ENCODE data around the gene USP22. TPM values are rescaled to one million over a fixed set of nuclear protein-coding genes. Genes with fewer than 3 reads are reported as not detected.

USP22 gene
- total and polyA plus RNA-seq, 2 of the 8 experiments (the other 6 are each of a cell fraction or from before 2014, with no cell fraction given), result 221 to 316 TPM

GRCh38 chr17:21021208-21021803 lies 21.5 kb downstream of the USP22 start:
- FAIRE-seq, result no peak
- 81% methylated on average over 7 of the region's 7 CpGs; no CpG with 5 or more reads in 1 of the 2 experiments for WGBS, 2 experiments (ENCODE audit: extremely low coverage in 1 of 2, insufficient coverage in 1 of 2, insufficient read length in 1 of 2, insufficient replicate concordance in 2 of 2, low coverage in 1 of 2, low lambda C conversion rate in 2 of 2, missing lambda C conversion rate in 1 of 2)
- TF ChIP-seq RFX5 (IDR thresholded peaks at IDR 0.05; ENCODE audit: borderline replicate concordance, low read depth, low read length), result no peak
- no peak for TF ChIP-seq CTBP2 (IDR thresholded peaks at IDR 0.05; ENCODE audit: borderline replicate concordance, insufficient read depth, insufficient read length, low read length)
- no peak for TF ChIP-seq TCF12 (IDR thresholded peaks at IDR 0.05; ENCODE audit: low read depth, low read length)
- no peak for TF ChIP-seq FOSL1 (IDR thresholded peaks at IDR 0.05; ENCODE audit: insufficient read depth, low read depth, low read length)
- TF ChIP-seq SP2 (IDR thresholded peaks at IDR 0.05; ENCODE audit: low read length), result no peak
- no peak for TF ChIP-seq SUZ12 (IDR thresholded peaks at IDR 0.05; ENCODE audit: low read length)
- no peak for TF ChIP-seq SP1 (IDR thresholded peaks at IDR 0.05; ENCODE audit: low read depth, low read length)
- TF ChIP-seq RAD21 (IDR thresholded peaks at IDR 0.05 in 1 of 2, conservative IDR thresholded peaks at IDR 0.05 in 1 of 2; ENCODE audit: low read depth in 2 of 2, low read length in 2 of 2), result no peak
- TF ChIP-seq SRF (IDR thresholded peaks at IDR 0.05; ENCODE audit: low read depth, low read length), result no peak
- TF ChIP-seq KDM1A (IDR thresholded peaks at IDR 0.05; ENCODE audit: borderline replicate concordance, low read length), result no peak
- no peak for TF ChIP-seq SIRT6 (IDR thresholded peaks at IDR 0.05; ENCODE audit: low read length)
- TF ChIP-seq YY1 (IDR thresholded peaks at IDR 0.05; ENCODE audit: low read depth, low read length), result no peak
- no peak for TF ChIP-seq JUND (IDR thresholded peaks at IDR 0.05; ENCODE audit: low read length)
- TF ChIP-seq NANOG (IDR thresholded peaks at IDR 0.05; ENCODE audit: insufficient read depth, low read depth, low read length, poor library complexity, severe bottlenecking), result no peak

More at GRCh38 chr17:21021208-21021803, 21.5 kb downstream of the USP22 start:
- Histone ChIP-seq H3K4me3 (ENCODE audit: extremely low read depth in 1 of 4, insufficient read depth in 2 of 4, low read depth in 3 of 4, low read length in 4 of 4) (no peak overlapping the region), H2BK15ac (ENCODE audit: low read length) (no peak overlapping the region), H3K18ac (ENCODE audit: extremely low read depth, low read length) (no peak overlapping the region), H4K20me1 (replicated peaks in 1 of 2; ENCODE audit: control insufficient read depth in 1 of 2, insufficient read depth in 2 of 2, low read length in 2 of 2) (peaks cover 36 to 61% of the 10 kb centered on the region in 2 experiments), H3K4me1 (replicated peaks in 1 of 4; ENCODE audit: control insufficient read depth in 3 of 4, insufficient read depth in 4 of 4, low read length in 3 of 4) (no peaks in the 10 kb centered on the region), H2AK5ac (ENCODE audit: low read depth, low read length) (no peak overlapping the region), H3K56ac (replicated peaks; ENCODE audit: insufficient read length, low read depth, low read length) (no peak overlapping the region), H3K27me3 (replicated peaks in 1 of 4; ENCODE audit: control insufficient read depth in 3 of 4, extremely low read depth in 1 of 4, insufficient read depth in 3 of 4, low read length in 3 of 4) (no peaks in the 10 kb centered on the region), H2BK5ac (ENCODE audit: low read depth, low read length) (no peak overlapping the region), H3K23ac (ENCODE audit: insufficient read length) (no peak overlapping the region), H2AFZ (ENCODE audit: low read length) (no peak overlapping the region), H3K9ac (replicated peaks in 1 of 4; ENCODE audit: extremely low read depth in 1 of 4, low read depth in 3 of 4, low read length in 3 of 4) (no peak overlapping the region), H3K79me2 (ENCODE audit: control insufficient read depth in 1 of 2, insufficient read depth in 2 of 2, low read length in 2 of 2) (peaks cover 44 to 99% of the 10 kb centered on the region in 2 experiments), H3K14ac (ENCODE audit: insufficient read length) (no peak overlapping the region), H4K5ac (ENCODE audit: insufficient read length, low read depth, low read length) (no peak overlapping the region), H2BK20ac (ENCODE audit: low read length) (no peak overlapping the region), H3K79me1 (ENCODE audit: low read depth, low read length) (peaks cover 27% of the 10 kb centered on the region), H4K91ac (replicated peaks; ENCODE audit: insufficient read length, low read length) (no peak overlapping the region), H2BK120ac (replicated peaks; ENCODE audit: low read depth, low read length) (no peak overlapping the region), H2BK12ac (ENCODE audit: low read depth, low read length) (no peak overlapping the region), H4K8ac (ENCODE audit: extremely low read depth, insufficient read depth, low read length) (no peak overlapping the region), H3K27ac (ENCODE audit: low read depth, low read length) (no peak overlapping the region), H3K4me2 (ENCODE audit: insufficient read depth in 1 of 2, low read depth in 2 of 2, low read length in 2 of 2) (no peak overlapping the region), H3K36me3 (ENCODE audit: control insufficient read depth in 2 of 4, insufficient read depth in 4 of 4, low read length in 3 of 4) (peaks cover 58 to 92% (median 82%) of the 10 kb centered on the region in 4 experiments), H3K4ac (replicated peaks; ENCODE audit: insufficient read length, low read depth, low read length) (no peak overlapping the region), H3K23me2 (ENCODE audit: low read depth, low read length) (no peaks in the 10 kb centered on the region), H3K9me3 (ENCODE audit: insufficient read depth in 2 of 2, low read depth in 1 of 2, low read length in 1 of 2) (no peaks in the 10 kb centered on the region)
- CTCF ChIA-PET (ENCODE audit: partially characterized antibody), result interaction anchor here (1.3 to 1.4 kb wide), 4 partner anchors 11 to 19 kb away, joined by 3 to 5 read pairs (median 4); no protein-coding TSS in a partner anchor
- DNase-seq (ENCODE audit: low read depth in 1 of 2, low spot score in 2 of 2), result no peak
- POLR2A ChIA-PET (ENCODE audit: partially characterized antibody), result interaction anchor here (0.7 to 2.6 kb wide), 6 partner anchors 10 to 24 kb away, joined by 3 to 8 read pairs (median 3); partner anchors contain the start of gene USP22

Data from H1 (cell line).